Gastrocnemius medialis (tissue), 4 donors: Measurements from ENCODE around the gene SERPINA3. TPM values are rescaled to one million over a fixed set of nuclear protein-coding genes. Genes with fewer than 3 reads are reported as not detected.
A peak's percentile ranks its signal among the peaks of the same experiment; 100 is the strongest.
"Not testable (repeated sequence)": the region's sequence is repeated elsewhere in the genome, so short reads cannot be mapped to it uniquely, and the experiment has no call there.

Experiments
- ATAC-seq, 2 donors: fragments of 150-250 bp; one replicate each; pipeline ENCODE4 v1.9.1; 2016
- DNase-seq, 2 donors: peaks; one replicate each; pipeline ENCODE4 v3.0.0-alpha.2; 2019
- H3K27ac ChIP-seq, 4 donors: fragments of 200-600 bp; sonication (generic); 1 replicate in 1 of 4; 2 replicates in 3 of 4; pipeline ENCODE4 v1.5.1; 2016 to 2018; ENCODE audit warnings: mild to moderate bottlenecking in 2 of 4, moderate library complexity in 1 of 4
- H3K27me3 ChIP-seq, 3 donors: fragments of 200-600 bp; sonication (generic) in 2 of 3; 1 replicate in 1 of 3; 2 replicates in 2 of 3; pipeline versions ENCODE4 v1.5.1 to v1.6.0; 2016 to 2019; ENCODE audit warnings: mild to moderate bottlenecking in 1 of 3, moderate library complexity in 1 of 3
- H3K36me3 ChIP-seq, 2 donors: fragments of 200-600 bp; sonication (generic) in 1 of 2; one replicate each; pipeline ENCODE4 v1.5.1; 2017 to 2018
- H3K4me1 ChIP-seq, 2 donors: fragments of 200-600 bp; sonication (generic) in 1 of 2; one replicate each; pipeline ENCODE4 v1.5.1; 2016 to 2017; ENCODE audit warnings: mild to moderate bottlenecking in 2 of 2
- H3K4me3 ChIP-seq, 4 donors: fragments of 200-600 bp; sonication (generic) in 3 of 4; 1 replicate in 1 of 4; 2 replicates in 3 of 4; pipeline ENCODE4 v1.5.1; 2016 to 2019; ENCODE audit warnings: mild to moderate bottlenecking in 2 of 4
- H3K9me3 ChIP-seq, 3 donors: fragments of 200-600 bp; sonication (generic) in 2 of 3; 1 replicate in 1 of 3; 2 replicates in 2 of 3; pipeline ENCODE4 v1.5.1; 2016 to 2019
- CTCF ChIP-seq, 5 experiments: fragments of 450-650 bp in 3 of 5; fragments of 200-600 bp in 2 of 5; sonication (generic) in 2 of 5; IDR thresholded peaks in 4 of 5; conservative IDR thresholded peaks in 1 of 5; 1 replicate in 4 of 5; 2 replicates in 1 of 5; pipeline ENCODE4 v1.5.1; 2016 to 2019; ENCODE audit warnings: antibody characterized with exemption in 5 of 5, mild to moderate bottlenecking in 3 of 5, moderate library complexity in 3 of 5
- POLR2A ChIP-seq, 2 donors: fragments of 450-650 bp; IDR thresholded peaks; one replicate each; pipeline ENCODE4 v1.6.1; 2017; ENCODE audit warnings: antibody characterized with exemption in 2 of 2, mild to moderate bottlenecking in 2 of 2, moderate library complexity in 2 of 2
- in situ Hi-C, 4 donors: fragments of 200-750 bp; cut with MboI; loops; one replicate each; pipeline versions ENCODE4 v1.15.0 to v1.8.0; 2017; ENCODE audit warnings: low sequenced_read_pairs in 4 of 4
- intact Hi-C: fragments of 100-400 bp; cut with DNase I; formaldehyde crosslinking; loops from one replicate; pipeline ENCODE4 v1.15.1; 2023; ENCODE audit warnings: low total_unique reads
- total RNA-seq, 4 donors: library from RNA; depleted of rRNA; stranded (reverse); fragments of >200 nt; gene quantifications; one replicate each; pipeline versions ENCODE4 v1.1.0 to v1.2.3, GENCODE V29; 2016

SERPINA3 gene
- total RNA-seq, 4 donors from 2014 or later: 18.3 to 80.9 (median 66.3) TPM

GRCh38 chr14:94632305-94632590, 20.1 kb downstream of the SERPINA3 start:
- in situ Hi-C loops (no loop called here), intact Hi-C loops (no loop called here)
- no peak for ATAC-seq
- TF ChIP-seq POLR2A (IDR thresholded peaks at IDR 0.05): no peak
- TF ChIP-seq CTCF (IDR thresholded peaks at IDR 0.05 in 4 of 5, conservative IDR thresholded peaks at IDR 0.05 in 1 of 5): no peak
- H3K4me3 ChIP-seq: no peak overlapping the region
- no peaks in the 10 kb centered on the region for H3K4me1 ChIP-seq
- H3K9me3 ChIP-seq: no peaks in the 10 kb centered on the region
- no peak overlapping the region for H3K27ac ChIP-seq
- no peak for DNase-seq
- no peaks in the 10 kb centered on the region for H3K36me3 ChIP-seq
- no peaks in the 10 kb centered on the region for H3K27me3 ChIP-seq

- intact Hi-C loops (no loop called here), in situ Hi-C loops (no loop called here)
- TF ChIP-seq POLR2A (IDR thresholded peaks at IDR 0.05) (no peak), CTCF (IDR thresholded peaks at IDR 0.05 in 4 of 5, conservative IDR thresholded peaks at IDR 0.05 in 1 of 5) (no peak)
- DNase-seq (no peak), ATAC-seq (no peak)
- Histone ChIP-seq H3K4me1 (no peaks in the 10 kb centered on the region), H3K9me3 (no peaks in the 10 kb centered on the region), H3K4me3 (no peak overlapping the region), H3K36me3 (no peaks in the 10 kb centered on the region), H3K27ac (no peak overlapping the region), H3K27me3 (no peaks in the 10 kb centered on the region)
Measured at GRCh38 chr14:94633121-94633520, 20.9 kb downstream of the SERPINA3 start.

GRCh38 chr14:94635154-94635553, 23.0 kb downstream of the SERPINA3 start:
- in situ Hi-C loops: no loop called here
- DNase-seq (no peak), ATAC-seq (no peak)
- Histone ChIP-seq H3K4me1 (no peaks in the 10 kb centered on the region), H3K9me3 (no peaks in the 10 kb centered on the region), H3K4me3 (no peak overlapping the region), H3K27ac (no peak overlapping the region), H3K27me3 (no peaks in the 10 kb centered on the region), H3K36me3 (no peaks in the 10 kb centered on the region)
- intact Hi-C loops: no loop called here
- TF ChIP-seq CTCF (IDR thresholded peaks at IDR 0.05 in 4 of 5, conservative IDR thresholded peaks at IDR 0.05 in 1 of 5): no peak

- H3K27ac ChIP-seq: no peak overlapping the region
- H3K9me3 ChIP-seq: no peaks in the 10 kb centered on the region
- no peak for ATAC-seq
- in situ Hi-C loops: no loop called here
- H3K36me3 ChIP-seq: no peaks in the 10 kb centered on the region
- H3K4me3 ChIP-seq: no peak overlapping the region
- TF ChIP-seq CTCF (IDR thresholded peaks at IDR 0.05 in 4 of 5, conservative IDR thresholded peaks at IDR 0.05 in 1 of 5) (peak in 1 of 5 experiments; percentile 9), POLR2A (IDR thresholded peaks at IDR 0.05) (no peak)
- no peaks in the 10 kb centered on the region for H3K27me3 ChIP-seq
- DNase-seq: no peak
- intact Hi-C loops: no loop called here
- no peaks in the 10 kb centered on the region for H3K4me1 ChIP-seq
Measured at GRCh38 chr14:94636744-94637412, 24.7 kb downstream of the SERPINA3 start.

GRCh38 chr14:94637814-94638213, 25.6 kb downstream of the SERPINA3 start:
- H3K9me3 ChIP-seq, H3K27me3 ChIP-seq, intact Hi-C loops, in situ Hi-C loops, H3K27ac ChIP-seq, H3K4me3 ChIP-seq, H3K4me1 ChIP-seq, DNase-seq, H3K36me3 ChIP-seq, ATAC-seq: not testable (repeated sequence)
